Activated gamma-delta T cell (primary cell): Measurements from ENCODE around the gene SLC22A7.
"Not testable (repeated sequence)": the region's sequence is repeated elsewhere in the genome, so short reads cannot be mapped to it uniquely, and the experiment has no call there.

ENCODE experiments used
- DNase-seq: peaks from one replicate; lab custom pipeline; 2025; lab: John Stamatoyannopoulos, UW

Gene SLC22A7

GRCh38 chr6:43339168-43339567, 41.1 kb downstream of the SLC22A7 start:
- no peak for DNase-seq

GRCh38 chr6:43346243-43346642, 48.2 kb downstream of the SLC22A7 start:
- DNase-seq: not testable (repeated sequence)

GRCh38 chr6:43347021-43347420, 49.0 kb downstream of the SLC22A7 start:
- DNase-seq: no peak

GRCh38 chr6:43347444-43347843, 49.4 kb downstream of the SLC22A7 start:
- DNase-seq: no peak

GRCh38 chr6:43351951-43352350, 53.9 kb downstream of the SLC22A7 start:
- DNase-seq: not testable (repeated sequence)
